ENCODE measurements around the gene GNB1.

- TF ChIP-seq CTCF (IDR thresholded peaks at IDR 0.05; ENCODE audit: borderline replicate concordance, extremely low read depth, low read length, poor library complexity, severe bottlenecking) (no peak), EZH2 (IDR thresholded peaks at IDR 0.05; ENCODE audit: borderline replicate concordance, low read depth, low read length, severe bottlenecking) (no peak)
These were observed 10.9 kb upstream of the GNB1 start for GRCh38 chr1:1901641-1902294.

Data from DND-41 (cell line).